GM19193 (cell line): Measurements from ENCODE around the gene CD2AP.

Source experiments
- POLR2A ChIP-seq: IDR thresholded peaks from 4 replicates; pipeline ENCODE4 v1.6.1; 2011; ENCODE audit not compliant: insufficient read depth, insufficient read length; ENCODE audit errors: extremely low read depth

The CD2AP gene

GRCh38 chr6:47519279-47519678 lies 41.7 kb downstream of the CD2AP start:
- no peak for TF ChIP-seq POLR2A

GRCh38 chr6:47520282-47520681 lies 42.7 kb downstream of the CD2AP start:
- no peak for TF ChIP-seq POLR2A

GRCh38 chr6:47521961-47522360 lies 44.4 kb downstream of the CD2AP start:
- TF ChIP-seq POLR2A, result no peak

- TF ChIP-seq POLR2A, result no peak
Measured at GRCh38 chr6:47524136-47524845, 46.7 kb downstream of the CD2AP start.

GRCh38 chr6:47525330-47526057 lies 47.9 kb downstream of the CD2AP start:
- no peak for TF ChIP-seq POLR2A

GRCh38 chr6:47527274-47527673 lies 49.7 kb downstream of the CD2AP start:
- TF ChIP-seq POLR2A, result no peak

GRCh38 chr6:47529734-47530133 lies 52.1 kb downstream of the CD2AP start:
- no peak for TF ChIP-seq POLR2A

GRCh38 chr6:47532981-47533585 lies 55.5 kb downstream of the CD2AP start:
- TF ChIP-seq POLR2A, result no peak

GRCh38 chr6:47534063-47534462 lies 56.5 kb downstream of the CD2AP start:
- no peak for TF ChIP-seq POLR2A

- TF ChIP-seq POLR2A, result no peak
Measured at GRCh38 chr6:47535316-47536225, 58.0 kb downstream of the CD2AP start.

- TF ChIP-seq POLR2A, result no peak
Measured at GRCh38 chr6:47536816-47537401, 59.3 kb downstream of the CD2AP start.

- TF ChIP-seq POLR2A, result no peak
Measured at GRCh38 chr6:47545223-47545622, 67.6 kb downstream of the CD2AP start.

GRCh38 chr6:47551670-47552069 lies 74.1 kb downstream of the CD2AP start:
- TF ChIP-seq POLR2A, result no peak

- TF ChIP-seq POLR2A, result no peak
Measured at GRCh38 chr6:47552319-47552718, 74.7 kb downstream of the CD2AP start.
